GM10248 (cell line): ENCODE results near the gene FAM124B.

ENCODE experiments used
- CTCF ChIA-PET: fragments of 300-600 bp; sonication (Branson Sonifier 250); formaldehyde crosslinking; extraction: SDS; loops from one replicate; lab custom pipeline; 2021; ENCODE audit warnings: antibody characterized with exemption; lab: Yijun Ruan, JAX
- POLR2A ChIA-PET: fragments of 350-650 bp; sonication (Branson Sonifier 250); formaldehyde crosslinking; extraction: SDS; loops from one replicate; lab custom pipeline; 2020; ENCODE audit warnings: antibody characterized with exemption; lab: Yijun Ruan, JAX
- DNase-seq: peaks from one replicate; pipeline ENCODE4 v3.0.0; 2012; ENCODE audit errors: extremely low spot score
- TF ChIP-seq, protein P1 (sequence below): IDR thresholded peaks from 2 replicates; pipeline ENCODE4 v1.5.1; 2012; ENCODE audit warnings: mild to moderate bottlenecking, low read depth; ENCODE audit errors: extremely low read depth, missing control alignments, control extremely low read depth

Gene FAM124B

DNA sequence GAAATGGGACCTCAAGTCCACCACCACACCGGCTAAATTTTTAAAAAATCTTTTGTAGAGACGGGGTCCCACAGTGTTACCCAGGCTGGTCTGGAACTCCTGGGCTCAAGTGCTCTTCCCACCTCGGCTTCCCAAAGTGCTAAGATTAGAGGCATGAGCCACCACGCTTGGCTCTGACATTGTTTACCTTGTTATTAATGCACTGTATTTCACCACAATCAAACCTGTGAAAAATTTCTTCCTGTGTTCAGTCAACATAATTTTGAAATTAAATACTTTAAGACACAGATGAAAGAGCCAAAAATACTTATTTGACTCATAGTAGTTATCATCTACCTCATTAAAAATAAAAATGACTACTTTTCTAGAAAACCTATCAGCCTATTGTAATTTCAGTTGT is 16.0 kb upstream of the FAM124B start:
- POLR2A ChIA-PET, result no interaction called here
- CTCF ChIA-PET, result no interaction called here
- TF ChIP-seq, protein P1, sequence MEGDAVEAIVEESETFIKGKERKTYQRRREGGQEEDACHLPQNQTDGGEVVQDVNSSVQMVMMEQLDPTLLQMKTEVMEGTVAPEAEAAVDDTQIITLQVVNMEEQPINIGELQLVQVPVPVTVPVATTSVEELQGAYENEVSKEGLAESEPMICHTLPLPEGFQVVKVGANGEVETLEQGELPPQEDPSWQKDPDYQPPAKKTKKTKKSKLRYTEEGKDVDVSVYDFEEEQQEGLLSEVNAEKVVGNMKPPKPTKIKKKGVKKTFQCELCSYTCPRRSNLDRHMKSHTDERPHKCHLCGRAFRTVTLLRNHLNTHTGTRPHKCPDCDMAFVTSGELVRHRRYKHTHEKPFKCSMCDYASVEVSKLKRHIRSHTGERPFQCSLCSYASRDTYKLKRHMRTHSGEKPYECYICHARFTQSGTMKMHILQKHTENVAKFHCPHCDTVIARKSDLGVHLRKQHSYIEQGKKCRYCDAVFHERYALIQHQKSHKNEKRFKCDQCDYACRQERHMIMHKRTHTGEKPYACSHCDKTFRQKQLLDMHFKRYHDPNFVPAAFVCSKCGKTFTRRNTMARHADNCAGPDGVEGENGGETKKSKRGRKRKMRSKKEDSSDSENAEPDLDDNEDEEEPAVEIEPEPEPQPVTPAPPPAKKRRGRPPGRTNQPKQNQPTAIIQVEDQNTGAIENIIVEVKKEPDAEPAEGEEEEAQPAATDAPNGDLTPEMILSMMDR, result no peak
- no peak for DNase-seq

DNA sequence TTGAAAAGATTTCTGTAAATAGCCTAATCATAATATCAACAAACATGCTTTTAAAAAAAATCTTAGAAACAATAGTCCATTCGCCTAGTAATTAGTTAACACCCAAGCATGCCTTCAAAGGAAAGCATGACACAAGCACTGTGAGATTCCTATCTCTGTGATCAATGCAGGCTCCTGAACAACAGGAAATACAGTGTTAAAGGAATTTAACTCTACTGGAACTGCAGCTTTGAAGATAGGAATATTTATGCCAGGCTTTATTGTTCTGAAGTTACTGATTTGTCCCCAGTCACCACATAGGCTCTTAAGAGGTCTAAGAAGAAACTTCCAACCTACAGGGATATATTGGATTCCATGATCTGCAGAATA is 15.4 kb upstream of the FAM124B start:
- CTCF ChIA-PET, result no interaction called here
- POLR2A ChIA-PET, result no interaction called here
- TF ChIP-seq, protein P1, result no peak
- DNase-seq, result no peak

DNA sequence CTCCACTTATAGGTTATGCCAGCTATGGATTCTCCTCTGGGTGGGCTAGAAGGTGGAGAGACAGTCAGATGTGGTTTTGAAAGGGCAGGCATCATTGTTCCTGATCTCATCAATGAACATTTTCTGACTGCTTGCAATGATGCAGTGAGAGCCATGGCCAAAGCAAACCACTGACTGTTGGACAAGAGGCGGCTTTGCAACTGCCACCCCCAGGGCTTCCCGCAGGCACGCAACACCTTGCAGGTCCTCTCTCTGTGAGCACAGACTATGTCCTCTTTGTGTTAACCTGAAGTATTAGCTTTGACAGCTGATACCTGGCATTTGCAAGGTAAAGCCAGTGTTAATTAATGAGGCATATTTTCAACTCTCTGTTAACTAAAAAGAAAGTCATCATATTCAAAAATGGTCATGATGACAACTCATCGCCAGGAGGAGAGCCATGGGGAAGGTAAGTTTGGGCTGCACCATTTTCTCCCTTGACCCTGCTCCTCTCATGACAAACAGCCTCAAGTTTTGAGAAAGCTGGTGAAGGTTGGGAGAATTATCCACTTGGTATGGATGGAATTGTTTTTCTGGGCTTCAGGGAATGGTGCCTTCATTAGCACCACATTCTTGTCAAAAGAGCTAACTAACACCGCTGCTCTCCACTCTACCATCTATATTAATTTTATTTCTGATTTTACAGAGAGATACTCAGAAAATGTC is 14.9 kb upstream of the FAM124B start:
- no peak for DNase-seq
- TF ChIP-seq, protein P1, result no peak
- POLR2A ChIA-PET, result no interaction called here
- CTCF ChIA-PET, result no interaction called here

DNA sequence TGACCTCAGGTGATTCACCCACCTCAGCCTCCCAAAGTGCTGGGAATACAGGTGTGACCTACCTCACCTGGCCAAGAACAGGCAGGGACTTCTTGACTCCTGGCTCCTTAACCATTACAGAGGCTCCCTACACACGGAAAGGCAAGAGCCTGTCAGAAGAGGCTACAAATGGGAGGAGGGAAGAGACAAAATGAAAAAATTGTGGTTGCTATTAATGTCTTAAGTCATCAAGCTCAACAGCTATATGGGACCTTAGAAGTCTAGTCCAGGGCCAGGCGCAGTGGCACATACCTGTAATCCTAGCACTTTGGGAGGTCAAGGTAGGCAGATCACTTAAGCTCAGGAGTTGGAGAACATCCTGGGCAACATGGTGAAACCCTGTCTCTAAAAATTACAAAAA is 11.5 kb upstream of the FAM124B start:
- CTCF ChIA-PET, result interaction anchor here (1.3 to 1.7 kb wide), 4 partner anchors 12 to 238 kb away, joined by 3 to 6 read pairs (median 3); no protein-coding TSS in a partner anchor
- POLR2A ChIA-PET, result no interaction called here
- TF ChIP-seq, protein P1, result no peak
- no peak for DNase-seq

DNA sequence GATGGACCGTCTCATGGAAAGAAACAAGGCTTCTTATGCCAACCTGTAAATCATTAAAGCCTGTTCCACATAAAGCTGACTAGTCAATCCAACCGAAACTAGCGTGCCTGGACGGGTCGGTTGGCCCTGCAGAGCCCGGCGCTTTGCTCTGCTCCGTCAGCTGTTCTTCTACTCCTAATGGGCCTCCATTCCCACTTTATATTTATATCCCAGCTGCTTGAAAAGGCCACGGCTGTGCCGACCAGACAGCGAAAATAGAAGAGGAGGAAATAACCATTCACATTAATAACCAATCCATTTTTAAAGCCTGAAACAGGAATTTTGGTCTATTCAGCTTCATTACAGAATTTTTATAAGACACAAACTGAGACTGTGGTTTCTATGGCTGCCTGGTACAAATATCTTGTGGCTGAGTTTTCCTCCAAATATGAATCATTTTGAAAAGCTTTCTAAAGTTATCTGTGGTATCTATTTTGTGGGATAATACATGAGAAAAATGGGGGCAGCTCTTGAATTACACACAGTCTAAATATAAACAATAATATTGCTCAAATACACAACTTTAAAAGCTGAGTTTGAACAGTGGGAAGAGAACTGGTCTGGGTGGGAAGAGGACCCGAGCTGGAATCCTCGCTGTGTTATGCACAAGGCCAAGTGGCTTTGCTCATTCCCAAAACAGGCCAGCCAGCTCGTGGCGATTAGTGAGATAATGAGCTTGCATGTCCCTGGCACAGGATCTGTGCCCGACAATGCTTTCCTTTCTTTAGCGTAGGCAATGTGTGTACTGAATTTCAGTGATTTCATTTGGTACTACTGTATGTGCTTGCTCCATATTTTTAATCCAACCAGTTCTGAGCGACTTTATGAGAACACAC is 10.5 kb upstream of the FAM124B start:
- no peak for DNase-seq
- TF ChIP-seq, protein P1, result no peak
- POLR2A ChIA-PET, result no interaction called here
- CTCF ChIA-PET, result interaction anchor here (1.3 to 2.5 kb wide), 6 partner anchors 8 to 239 kb away, joined by 3 to 8 read pairs (median 3); no protein-coding TSS in a partner anchor

DNA sequence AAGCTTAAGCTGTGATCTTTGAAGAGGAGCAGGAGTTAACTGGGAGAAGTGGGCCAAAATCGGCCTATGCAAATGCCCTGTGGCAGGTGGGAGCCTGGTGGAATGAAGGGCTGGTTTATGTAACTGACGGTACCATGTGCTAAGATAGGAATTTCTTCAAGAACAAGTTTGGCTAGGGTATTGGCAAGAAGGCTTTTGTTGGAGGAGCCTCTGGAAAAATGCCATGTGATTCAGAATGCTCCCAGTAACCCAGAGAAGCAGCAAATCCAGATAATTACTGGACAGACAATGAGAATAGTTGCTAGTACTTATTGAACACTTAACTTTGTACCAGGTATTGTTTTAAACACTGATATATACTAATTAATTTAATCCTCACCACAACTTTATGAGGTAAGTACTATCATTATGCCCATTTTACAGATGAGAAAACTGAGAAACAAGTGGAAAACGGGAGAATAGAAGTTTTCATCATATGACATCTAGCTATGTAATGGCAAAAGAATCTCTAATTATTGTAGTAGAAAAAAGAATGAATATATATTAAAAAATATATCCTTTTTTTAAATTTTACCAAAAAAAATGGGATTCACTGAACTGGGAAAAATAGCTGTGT is 9.1 kb upstream of the FAM124B start:
- TF ChIP-seq, protein P1, result no peak
- DNase-seq, result no peak
- CTCF ChIA-PET, result interaction anchor here (1.3 to 2.5 kb wide), 3 partner anchors 10 to 218 kb away, joined by 3 to 8 read pairs (median 3); no protein-coding TSS in a partner anchor
- POLR2A ChIA-PET, result no interaction called here
